LNCaP clone FGC (cell line): ENCODE results near the gene ZKSCAN2.

Experiments
- DNase-seq: peaks from one replicate; pipeline ENCODE4 v3.0.0-alpha.2; 2011; ENCODE audit warnings: low read depth
- H3K4me3 ChIP-seq: 2 replicates; pipeline ENCODE4 v1.5.1; 2011; ENCODE audit warnings: mild to moderate bottlenecking, low read depth, low read length, control low read depth
- CTCF ChIP-seq: IDR thresholded peaks from 2 replicates; pipeline ENCODE4 v1.5.1; 2012; ENCODE audit warnings: mild to moderate bottlenecking; ENCODE audit not compliant: control insufficient read depth, insufficient read depth; ENCODE audit errors: extremely low read depth

ZKSCAN2 gene

DNA sequence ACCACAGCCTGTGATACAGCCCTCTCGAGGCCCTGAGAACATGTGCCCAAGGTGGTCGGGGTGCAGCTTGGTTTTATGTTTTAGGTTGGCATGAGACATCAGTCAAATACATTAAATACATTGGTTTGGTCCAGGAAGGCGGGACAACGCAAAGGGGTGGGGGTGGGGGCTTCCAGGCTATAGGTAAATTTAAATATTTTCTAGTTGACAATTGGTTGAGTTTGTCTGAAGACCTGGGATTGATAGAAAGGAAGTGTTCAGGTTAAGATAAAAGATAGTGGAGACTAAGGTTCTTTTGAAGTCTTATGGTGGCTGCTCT lies 1.2 kb upstream of the ZKSCAN2 start:
- no peak for TF ChIP-seq CTCF
- H3K4me3 ChIP-seq, result peak overlapping the region; percentile 66
- no peak for DNase-seq

DNA sequence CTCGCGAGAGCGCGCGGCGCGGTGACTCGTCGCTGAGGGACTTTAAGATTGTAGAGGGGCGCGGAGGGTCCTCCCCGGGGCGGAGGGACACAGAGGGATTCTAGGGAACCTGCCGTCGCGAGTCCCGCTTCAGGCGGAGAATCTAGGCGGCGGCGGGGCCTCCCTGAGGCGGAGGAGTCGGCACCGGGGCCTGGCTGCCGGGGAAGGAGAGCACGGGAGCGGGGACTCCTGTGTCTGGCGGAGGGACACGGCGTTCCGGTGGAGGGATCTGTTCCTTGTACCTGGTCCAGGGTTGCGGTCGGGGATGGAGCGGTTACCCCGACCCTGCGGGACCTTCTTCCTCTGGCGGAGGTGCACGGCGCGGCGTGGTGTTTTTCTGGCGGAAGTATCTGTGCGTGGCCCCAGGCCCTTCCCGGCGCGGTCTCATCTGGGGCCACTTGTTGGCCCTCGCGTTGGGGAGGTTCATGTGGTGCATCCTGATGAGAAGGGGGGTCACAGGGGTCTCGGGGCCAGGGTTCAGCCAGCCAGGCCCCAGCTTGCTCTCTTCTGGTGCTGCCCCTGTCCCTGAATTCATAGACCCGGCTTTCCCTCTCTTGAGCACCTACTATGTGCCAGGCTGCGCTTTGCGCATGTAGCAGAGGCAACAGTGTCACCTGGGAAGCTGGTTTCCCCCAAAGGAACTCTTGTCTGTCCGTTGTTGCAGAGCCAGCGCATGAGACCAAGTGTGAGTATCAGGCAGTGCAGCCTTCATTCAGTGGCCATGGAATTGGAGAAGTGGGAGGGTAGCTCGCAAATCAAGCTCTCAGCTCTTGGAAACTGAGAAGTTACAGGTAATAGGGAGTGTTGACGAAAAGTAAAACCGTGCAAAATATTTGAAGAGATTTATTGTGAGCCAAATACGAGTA lies 563 bp upstream of the ZKSCAN2 start:
- H3K4me3 ChIP-seq, result peak overlapping the region; percentile 66
- peak; percentile 88 for DNase-seq
- no peak for TF ChIP-seq CTCF

GRCh38 chr16:25256695-25257469 lies 763 bp downstream of the ZKSCAN2 start:
- peak overlapping the region; percentile 66 for H3K4me3 ChIP-seq
- DNase-seq, result no peak
- no peak for TF ChIP-seq CTCF

GRCh38 chr16:25253322-25253721 lies 4.3 kb downstream of the ZKSCAN2 start:
- no peak overlapping the region for H3K4me3 ChIP-seq
- TF ChIP-seq CTCF, result no peak
- DNase-seq, result no peak

DNA sequence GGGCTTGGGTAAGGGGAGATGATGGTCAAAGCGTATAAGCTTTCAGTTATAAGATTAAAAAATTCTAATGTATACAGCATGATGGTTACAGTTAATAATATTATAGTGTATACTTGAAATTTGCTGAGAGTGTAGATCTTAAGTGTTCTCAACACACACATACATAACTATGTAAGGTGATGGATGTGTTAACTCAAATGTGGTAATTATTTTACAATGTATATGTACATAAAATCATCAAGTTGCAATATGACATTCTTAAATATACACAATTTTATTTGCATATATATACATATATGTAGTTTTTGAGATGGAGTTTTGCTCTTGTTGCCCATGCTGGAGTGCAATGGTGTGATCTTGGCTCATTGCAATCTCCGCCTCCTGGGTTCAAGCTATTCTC lies 7.2 kb downstream of the ZKSCAN2 start:
- H3K4me3 ChIP-seq, result no peak overlapping the region
- TF ChIP-seq CTCF, result no peak
- DNase-seq, result no peak

- DNase-seq, result no peak
- TF ChIP-seq CTCF, result no peak
- H3K4me3 ChIP-seq, result no peak overlapping the region
These were observed 21.7 kb downstream of the ZKSCAN2 start for GRCh38 chr16:25235991-25236390.
